Endothelial cell of umbilical vein (primary cell): ENCODE data around the gene AKT3. TPM values are rescaled to one million over a fixed set of nuclear protein-coding genes. Genes with fewer than 3 reads are reported as not detected.

Source experiments
- BruUV-seq: library from RNA; stranded (reverse); fragments of 400-500 nt; replicated peaks from 2 replicates; lab custom pipeline; 2021; lab: Mats Ljungman, UMichigan
- CTCF ChIA-PET: fragments of 300-600, 350-600 bp; sonication (Branson Sonifier 250); formaldehyde crosslinking; loops from one replicate; lab custom pipeline; 2021; ENCODE audit warnings: antibody characterized with exemption, inconsistent platforms; lab: Charles Lee
- POLR2A ChIA-PET: fragments of 300-600, 350-600 bp; sonication (Branson Sonifier 250); formaldehyde crosslinking; loops from one replicate; lab custom pipeline; 2021; ENCODE audit warnings: antibody characterized with exemption, inconsistent platforms; lab: Charles Lee
- DNase-seq: peaks from one replicate; pipeline ENCODE4 v3.0.0-alpha.2; 2011; ENCODE audit warnings: low read depth, low spot score
- FAIRE-seq: peaks from 2 replicates; lab custom pipeline; 2011; peaks lifted over from hg19 to GRCh38; lab: Jason Lieb, UNC
- H2AFZ ChIP-seq: 2 replicates; pipeline ENCODE4 v1.6.0; 2012; ENCODE audit warnings: low read depth, low read length, control low read depth, inconsistent platforms
- H3K27ac ChIP-seq: 2 replicates; pipeline ENCODE4 v1.5.1; 2011; ENCODE audit warnings: low read depth, mild to moderate bottlenecking, control low read depth, low read length, moderate library complexity; ENCODE audit not compliant: insufficient read depth
- H3K27me3 ChIP-seq, 2 experiments: 2 replicates each; pipeline versions ENCODE4 v1.6.0 to v1.6.1; 2011; ENCODE audit warnings: low read length in 2 of 2, mixed read lengths in 1 of 2; ENCODE audit not compliant: control insufficient read depth in 2 of 2, insufficient read depth in 2 of 2
- H3K36me3 ChIP-seq, 2 experiments: 2 replicates in 1 of 2; 3 replicates in 1 of 2; pipeline ENCODE4 v1.5.1; 2011; ENCODE audit warnings: low read length in 2 of 2, mild to moderate bottlenecking in 1 of 2, moderate library complexity in 1 of 2; ENCODE audit not compliant: control insufficient read depth in 2 of 2, insufficient read depth in 2 of 2; ENCODE audit errors: extremely low read depth in 1 of 2
- H3K4me1 ChIP-seq: 3 replicates; pipeline ENCODE4 v1.5.1; 2011; ENCODE audit warnings: mild to moderate bottlenecking, low read length; ENCODE audit not compliant: control insufficient read depth, insufficient read depth; ENCODE audit errors: extremely low read depth
- H3K4me2 ChIP-seq: 2 replicates; pipeline ENCODE4 v1.6.1; 2011; ENCODE audit warnings: low read length, control low read depth, mixed read lengths; ENCODE audit not compliant: insufficient read depth
- H3K4me3 ChIP-seq, 3 experiments: fragments of 200-600 bp in 1 of 3; sonication (generic), shearing (Covaris generic) in 1 of 3; replicated peaks in 1 of 3; 2 replicates each; pipeline ENCODE4 v1.5.1; 2011 to 2016; ENCODE audit warnings: control low read depth in 3 of 3, low read length in 3 of 3, mild to moderate bottlenecking in 2 of 3, inconsistent platforms in 1 of 3, low read depth in 1 of 3, moderate library complexity in 1 of 3; ENCODE audit not compliant: insufficient read depth in 1 of 3
- H3K79me2 ChIP-seq: 2 replicates; pipeline ENCODE4 v1.6.0; 2012; ENCODE audit warnings: low read length, inconsistent platforms; ENCODE audit not compliant: control insufficient read depth, insufficient read depth
- H3K9ac ChIP-seq: replicated peaks from 2 replicates; pipeline ENCODE3; 2011; ENCODE audit warnings: low read length, control low read depth; ENCODE audit not compliant: insufficient read depth; ENCODE audit errors: extremely low read depth
- H3K9me1 ChIP-seq: replicated peaks from 3 replicates; pipeline ENCODE4 v1.6.0; 2011; ENCODE audit warnings: mild to moderate bottlenecking, low read length; ENCODE audit not compliant: control insufficient read depth, insufficient read depth; ENCODE audit errors: extremely low read depth
- H3K9me3 ChIP-seq: replicated peaks from 2 replicates; pipeline ENCODE4 v1.5.1; 2012; ENCODE audit warnings: low read length, inconsistent platforms; ENCODE audit not compliant: control insufficient read depth, insufficient read depth
- H4K20me1 ChIP-seq: replicated peaks from 2 replicates; pipeline ENCODE3; 2011; ENCODE audit warnings: mild to moderate bottlenecking, low read length; ENCODE audit not compliant: control insufficient read depth, insufficient read depth; ENCODE audit errors: extremely low read depth
- EZH2 ChIP-seq: IDR thresholded peaks from 2 replicates; pipeline ENCODE4 v1.6.1; 2012; ENCODE audit warnings: borderline replicate concordance, low read depth, mild to moderate bottlenecking, moderate library complexity, low read length, inconsistent platforms; ENCODE audit not compliant: severe bottlenecking
- FOS ChIP-seq: IDR thresholded peaks from 2 replicates; pipeline ENCODE4 v1.6.1; 2011; ENCODE audit warnings: mild to moderate bottlenecking, low read length, moderate library complexity, borderline replicate concordance; ENCODE audit not compliant: insufficient read depth
- GATA2 ChIP-seq: IDR thresholded peaks from 2 replicates; pipeline ENCODE4 v1.7.0; 2011; ENCODE audit warnings: low read depth, mild to moderate bottlenecking, moderate library complexity, mixed read lengths, low read length; ENCODE audit not compliant: insufficient read length, insufficient read depth
- JUN ChIP-seq: IDR thresholded peaks from 2 replicates; pipeline ENCODE4 v1.6.1; 2011; ENCODE audit warnings: borderline replicate concordance, low read depth; ENCODE audit not compliant: insufficient read length, insufficient read depth
- MYC ChIP-seq: IDR thresholded peaks from one replicate; pipeline ENCODE4 v1.6.1; 2011; ENCODE audit warnings: mild to moderate bottlenecking, low read depth, low read length
- POLR2A ChIP-seq: IDR thresholded peaks from 2 replicates; pipeline ENCODE4 v1.6.1; 2012; ENCODE audit warnings: low read depth, mild to moderate bottlenecking, control low read depth, low read length
- POLR2AphosphoS5 ChIP-seq: IDR thresholded peaks from 2 replicates; pipeline ENCODE4 v1.6.1; 2012; ENCODE audit warnings: low read depth, mild to moderate bottlenecking, control low read depth, low read length, moderate library complexity; ENCODE audit not compliant: insufficient read depth
- dilution Hi-C: fragments of 300-500 bp; cut with MboI; formaldehyde crosslinking; loops from one replicate; pipeline ENCODE4 v1.15.0; 2019; ENCODE audit warnings: low sequenced_read_pairs; ENCODE audit not compliant: extremely low pct_ligation_motif_present
- intact Hi-C: fragments of 100-400 bp; cut with micrococcal nuclease; formaldehyde crosslinking; loops from one replicate; pipeline ENCODE4 v1.10.0; 2022
- polyA plus RNA-seq, 4 experiments: library from polyadenylated mRNA; depleted of rRNA in 3 of 4; stranded (reverse) in 3 of 4; unstranded in 1 of 4; fragments of >200 nt; gene quantifications; 2 replicates each; pipeline versions ENCODE4 v1.2.1 to v1.2.3, GENCODE V29; 2011 to 2012; ENCODE audit warnings: missing spikeins in 1 of 4
- total RNA-seq: library from RNA; stranded (reverse); gene quantifications from 2 replicates; pipeline ENCODE4 v1.2.3, GENCODE V29; 2021
- TF ChIP-seq, protein P1 (sequence below): IDR thresholded peaks from 2 replicates; pipeline ENCODE4 v1.6.1; 2011; ENCODE audit not compliant: insufficient read depth, insufficient read length
- TF ChIP-seq, protein P2 (sequence below), 2 donors: IDR thresholded peaks; 1 replicate in 1 of 2; 2 replicates in 1 of 2; pipeline ENCODE4 v1.5.1; 2011; ENCODE audit warnings: low read length in 2 of 2, mild to moderate bottlenecking in 2 of 2, moderate library complexity in 2 of 2, control low read depth in 1 of 2, inconsistent platforms in 1 of 2, low read depth in 1 of 2; ENCODE audit not compliant: insufficient read depth in 1 of 2; ENCODE audit errors: extremely low read depth in 1 of 2

Gene AKT3
- total and polyA plus RNA-seq, 2 donors (not counting 3 experiments of a cell fraction or from before 2014, with no cell fraction given) = 20.6 to 97.1 TPM

GRCh38 chr1:243585982-243586381 lies 264.1 kb downstream of the AKT3 start:
- no peak overlapping the region for H3K4me2 ChIP-seq
- dilution Hi-C loops (no loop called here), intact Hi-C loops (no loop called here)
- H3K27ac ChIP-seq = no peak overlapping the region
- no peaks in the 10 kb centered on the region for H4K20me1 ChIP-seq
- no peaks in the 10 kb centered on the region for H3K36me3 ChIP-seq
- H3K4me3 ChIP-seq = no peak overlapping the region
- H2AFZ ChIP-seq = no peak overlapping the region
- DNase-seq (no peak), FAIRE-seq (no peak)
- no TSS peak for BruUV-seq
- CTCF ChIA-PET = interaction anchor here (1.0 kb wide), 1 partner anchor 16 kb away, joined by 3 read pairs; no protein-coding TSS in a partner anchor
- peaks cover 3% of the 10 kb centered on the region for H3K79me2 ChIP-seq
- TF ChIP-seq, protein P1, sequence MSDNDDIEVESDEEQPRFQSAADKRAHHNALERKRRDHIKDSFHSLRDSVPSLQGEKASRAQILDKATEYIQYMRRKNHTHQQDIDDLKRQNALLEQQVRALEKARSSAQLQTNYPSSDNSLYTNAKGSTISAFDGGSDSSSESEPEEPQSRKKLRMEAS = no peak
- no peak for TF ChIP-seq EZH2
- no peak for TF ChIP-seq POLR2AphosphoS5
- no peak for TF ChIP-seq POLR2A
- TF ChIP-seq JUN = no peak
- no peak for TF ChIP-seq GATA2
- no peak for TF ChIP-seq FOS
- TF ChIP-seq, protein P2, sequence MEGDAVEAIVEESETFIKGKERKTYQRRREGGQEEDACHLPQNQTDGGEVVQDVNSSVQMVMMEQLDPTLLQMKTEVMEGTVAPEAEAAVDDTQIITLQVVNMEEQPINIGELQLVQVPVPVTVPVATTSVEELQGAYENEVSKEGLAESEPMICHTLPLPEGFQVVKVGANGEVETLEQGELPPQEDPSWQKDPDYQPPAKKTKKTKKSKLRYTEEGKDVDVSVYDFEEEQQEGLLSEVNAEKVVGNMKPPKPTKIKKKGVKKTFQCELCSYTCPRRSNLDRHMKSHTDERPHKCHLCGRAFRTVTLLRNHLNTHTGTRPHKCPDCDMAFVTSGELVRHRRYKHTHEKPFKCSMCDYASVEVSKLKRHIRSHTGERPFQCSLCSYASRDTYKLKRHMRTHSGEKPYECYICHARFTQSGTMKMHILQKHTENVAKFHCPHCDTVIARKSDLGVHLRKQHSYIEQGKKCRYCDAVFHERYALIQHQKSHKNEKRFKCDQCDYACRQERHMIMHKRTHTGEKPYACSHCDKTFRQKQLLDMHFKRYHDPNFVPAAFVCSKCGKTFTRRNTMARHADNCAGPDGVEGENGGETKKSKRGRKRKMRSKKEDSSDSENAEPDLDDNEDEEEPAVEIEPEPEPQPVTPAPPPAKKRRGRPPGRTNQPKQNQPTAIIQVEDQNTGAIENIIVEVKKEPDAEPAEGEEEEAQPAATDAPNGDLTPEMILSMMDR (IDR thresholded peaks at IDR 0.05; ENCODE audit: extremely low read depth in 1 of 2, insufficient read depth in 1 of 2, low read depth in 1 of 2, low read length in 2 of 2) = no peak
- TF ChIP-seq MYC = no peak
- no peaks in the 10 kb centered on the region for H3K9me3 ChIP-seq
- H3K9me1 ChIP-seq = no peaks in the 10 kb centered on the region
- no peak overlapping the region for H3K9ac ChIP-seq
- H3K27me3 ChIP-seq = no peaks in the 10 kb centered on the region
- no peaks in the 10 kb centered on the region for H3K4me1 ChIP-seq
- POLR2A ChIA-PET = no interaction called here
